Heart left ventricle (tissue), 13 donors: ENCODE data around the gene SNRNP70.

Experiments used
- POLR2A ChIP-seq, 2 donors: fragments of 450-650 bp; IDR thresholded peaks; one replicate each; pipeline ENCODE4 v1.6.1; 2017; ENCODE audit warnings: antibody characterized with exemption in 2 of 2, mild to moderate bottlenecking in 2 of 2, moderate library complexity in 2 of 2
- TF ChIP-seq, protein P1 (sequence below), 12 donors: fragments of 200-600 bp; sonication (generic) in 4 of 12; IDR thresholded peaks; one replicate each; pipeline versions ENCODE4 v1.5.0 to v1.8.0; 2018 to 2022; ENCODE audit warnings: antibody characterized with exemption in 12 of 12, mild to moderate bottlenecking in 5 of 12
- donor health status: ischemic (EF 13 %, LVEDD 7.1; RV severe dilation, severe dysfunction).
- donor health status: DM: no; HTN: yes; CAD: no.
- donor health status: DM: no; HTN: no; CAD: no.
- donor health status: ischemic (EF 25% LVEDD 6.9; RV normal size, moderate dysfunction).
- donor health status: ischemic (EF 25% LVEDD 5.7; RV mildly dilated, moderate dysfunction).
- donor health status: ischemic (EF 35%, LVEDD 5.7; RV mildly dilated, moderate dysfunction).
- donor health status: nonischemic (EF 11% LVEDD 7.7; RV severe dilation, severe dysfunction).
- donor health status: DM: yes; HTN: yes; CAD: no.
- donor health status: PGD.
- donor health status: ischemic (EF 29% LVEDD 5.4; RV normal size, mild dysfunction).
- donor health status: nonischemic (EF 23%, LVEDD 6.1; RV moderate dilation, normal function).

DNA sequence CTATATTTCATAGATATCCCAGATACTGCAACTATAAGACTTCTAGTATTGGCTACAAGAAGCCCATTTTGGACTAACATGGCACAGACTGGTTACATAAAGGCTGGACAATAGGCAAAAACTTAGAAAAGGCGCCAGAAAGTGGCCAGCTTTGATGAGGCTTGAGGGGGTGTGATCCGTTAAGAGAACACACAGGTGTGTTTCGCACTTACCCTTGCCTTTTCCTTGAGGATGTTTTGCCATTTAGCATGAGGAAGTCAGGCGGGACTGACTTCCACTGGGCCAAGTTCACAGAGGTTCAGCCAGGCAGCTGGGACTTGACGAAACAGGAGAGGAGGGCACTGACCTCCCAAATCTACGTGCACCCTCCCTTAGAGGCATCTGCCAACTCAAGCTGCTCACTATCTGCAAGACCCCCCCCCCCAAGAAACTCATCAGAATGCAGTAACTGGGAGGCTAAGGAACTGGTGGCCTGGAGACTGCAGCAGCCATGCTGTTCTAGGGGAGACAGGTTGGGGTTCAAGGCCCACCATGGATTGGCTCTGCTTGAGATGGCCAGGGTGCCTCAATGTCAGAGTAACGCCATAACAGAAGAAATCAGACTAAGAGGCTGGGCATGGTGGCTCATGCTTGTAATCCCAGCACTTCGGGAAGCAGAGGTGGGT, 24.4 kb downstream of the SNRNP70 start:
- TF ChIP-seq, protein P1, sequence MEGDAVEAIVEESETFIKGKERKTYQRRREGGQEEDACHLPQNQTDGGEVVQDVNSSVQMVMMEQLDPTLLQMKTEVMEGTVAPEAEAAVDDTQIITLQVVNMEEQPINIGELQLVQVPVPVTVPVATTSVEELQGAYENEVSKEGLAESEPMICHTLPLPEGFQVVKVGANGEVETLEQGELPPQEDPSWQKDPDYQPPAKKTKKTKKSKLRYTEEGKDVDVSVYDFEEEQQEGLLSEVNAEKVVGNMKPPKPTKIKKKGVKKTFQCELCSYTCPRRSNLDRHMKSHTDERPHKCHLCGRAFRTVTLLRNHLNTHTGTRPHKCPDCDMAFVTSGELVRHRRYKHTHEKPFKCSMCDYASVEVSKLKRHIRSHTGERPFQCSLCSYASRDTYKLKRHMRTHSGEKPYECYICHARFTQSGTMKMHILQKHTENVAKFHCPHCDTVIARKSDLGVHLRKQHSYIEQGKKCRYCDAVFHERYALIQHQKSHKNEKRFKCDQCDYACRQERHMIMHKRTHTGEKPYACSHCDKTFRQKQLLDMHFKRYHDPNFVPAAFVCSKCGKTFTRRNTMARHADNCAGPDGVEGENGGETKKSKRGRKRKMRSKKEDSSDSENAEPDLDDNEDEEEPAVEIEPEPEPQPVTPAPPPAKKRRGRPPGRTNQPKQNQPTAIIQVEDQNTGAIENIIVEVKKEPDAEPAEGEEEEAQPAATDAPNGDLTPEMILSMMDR (IDR thresholded peaks at IDR 0.05): no peak
- TF ChIP-seq POLR2A (IDR thresholded peaks at IDR 0.05): no peak
